ENCODE data around the gene CXCL8.

DNA sequence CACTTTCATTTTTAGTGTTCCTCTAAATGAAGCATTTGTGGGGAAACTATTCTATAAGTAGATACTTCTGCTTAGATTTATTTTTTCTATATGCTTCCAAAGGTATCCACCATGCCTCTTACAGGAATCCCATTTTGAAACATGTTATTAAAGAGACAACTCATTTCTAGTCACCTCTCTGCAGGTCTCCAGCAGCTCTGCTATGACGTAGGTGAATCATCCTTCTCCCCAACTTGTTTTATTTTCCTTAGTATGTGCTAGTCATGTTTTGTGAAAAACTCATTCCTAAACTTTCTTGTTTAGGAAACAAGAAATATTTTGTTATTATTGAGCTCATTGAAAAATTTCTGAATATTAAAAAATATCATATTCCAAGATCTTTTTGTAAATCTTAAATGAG, 12.8 kb downstream of the CXCL8 start:
- TF ChIP-seq, protein P1, sequence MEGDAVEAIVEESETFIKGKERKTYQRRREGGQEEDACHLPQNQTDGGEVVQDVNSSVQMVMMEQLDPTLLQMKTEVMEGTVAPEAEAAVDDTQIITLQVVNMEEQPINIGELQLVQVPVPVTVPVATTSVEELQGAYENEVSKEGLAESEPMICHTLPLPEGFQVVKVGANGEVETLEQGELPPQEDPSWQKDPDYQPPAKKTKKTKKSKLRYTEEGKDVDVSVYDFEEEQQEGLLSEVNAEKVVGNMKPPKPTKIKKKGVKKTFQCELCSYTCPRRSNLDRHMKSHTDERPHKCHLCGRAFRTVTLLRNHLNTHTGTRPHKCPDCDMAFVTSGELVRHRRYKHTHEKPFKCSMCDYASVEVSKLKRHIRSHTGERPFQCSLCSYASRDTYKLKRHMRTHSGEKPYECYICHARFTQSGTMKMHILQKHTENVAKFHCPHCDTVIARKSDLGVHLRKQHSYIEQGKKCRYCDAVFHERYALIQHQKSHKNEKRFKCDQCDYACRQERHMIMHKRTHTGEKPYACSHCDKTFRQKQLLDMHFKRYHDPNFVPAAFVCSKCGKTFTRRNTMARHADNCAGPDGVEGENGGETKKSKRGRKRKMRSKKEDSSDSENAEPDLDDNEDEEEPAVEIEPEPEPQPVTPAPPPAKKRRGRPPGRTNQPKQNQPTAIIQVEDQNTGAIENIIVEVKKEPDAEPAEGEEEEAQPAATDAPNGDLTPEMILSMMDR (conservative IDR thresholded peaks at IDR 0.05; ENCODE audit: low read depth, low read length): no peak
- no peak for TF ChIP-seq EZH2 (IDR thresholded peaks at IDR 0.05; ENCODE audit: low read length, unreplicated experiment)
